ENCODE data around the gene DNPEP.

DNPEP gene

DNA sequence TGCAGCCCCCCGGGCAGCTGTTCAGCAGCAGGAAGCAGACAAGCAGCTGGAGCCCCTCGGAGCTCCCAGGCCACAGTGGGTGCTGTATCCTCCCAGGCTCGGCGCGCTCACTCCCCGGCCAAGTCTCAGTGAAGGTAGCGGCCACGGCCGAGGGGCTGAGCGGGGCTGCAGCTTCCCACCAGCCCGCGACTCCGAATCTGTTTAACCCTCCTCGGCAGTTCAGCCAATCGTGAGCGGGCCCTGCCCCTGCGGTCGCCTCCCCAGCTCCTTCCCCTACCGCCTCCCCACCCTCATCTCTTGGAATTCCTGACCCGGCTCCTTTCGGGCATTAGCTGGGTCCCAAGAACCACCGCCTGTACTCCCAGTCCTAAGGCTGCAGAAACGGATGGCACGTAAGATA is 55.2 kb downstream of the DNPEP start, which contains the start of gene RESP18:
Gene RESP18 (minus strand): TSS at position 203 of the 400 bp plus-strand sequence.
- no peak within 1 kb of the TSS for H3K4me3 ChIP-seq (replicated peaks; ENCODE audit: insufficient read depth, low read length)
- peaks cover 17% of the 10 kb centered on the region for H3K27me3 ChIP-seq (ENCODE audit: insufficient read depth, poor library complexity, severe bottlenecking)
- H3K27ac ChIP-seq (replicated peaks): no peak within 1 kb of the TSS
- DNase-seq (ENCODE audit: low read depth in 1 of 2, low spot score in 1 of 2): no peak
- TF ChIP-seq GABPA (IDR thresholded peaks at IDR 0.05; ENCODE audit: low read depth) (no peak), CTCF (IDR thresholded peaks at IDR 0.05; ENCODE audit: insufficient read depth, low read length) (no peak), REST (IDR thresholded peaks at IDR 0.05; ENCODE audit: insufficient replicate concordance, low read depth) (no peak), POLR2AphosphoS5 (IDR thresholded peaks at IDR 0.05; ENCODE audit: low read depth) (no peak), SPI1 (IDR thresholded peaks at IDR 0.05; ENCODE audit: borderline replicate concordance, low read depth) (no peak)

GRCh38 chr2:219331560-219332213 is 56.0 kb downstream of the DNPEP start:
- DNase-seq (ENCODE audit: low read depth in 1 of 2, low spot score in 1 of 2): no peak
- Histone ChIP-seq H3K27me3 (ENCODE audit: insufficient read depth, poor library complexity, severe bottlenecking) (peaks cover 17% of the 10 kb centered on the region), H3K4me3 (replicated peaks; ENCODE audit: insufficient read depth, low read length) (no peak overlapping the region), H3K27ac (replicated peaks) (no peak overlapping the region)
- TF ChIP-seq REST (IDR thresholded peaks at IDR 0.05; ENCODE audit: insufficient replicate concordance, low read depth): peak; percentile 99
- no peak for TF ChIP-seq SPI1 (IDR thresholded peaks at IDR 0.05; ENCODE audit: borderline replicate concordance, low read depth)

GRCh38 chr2:219327719-219328118 is 60.0 kb downstream of the DNPEP start:
- Histone ChIP-seq H3K4me3 (replicated peaks; ENCODE audit: insufficient read depth, low read length) (no peak overlapping the region), H3K27ac (replicated peaks) (no peak overlapping the region), H3K27me3 (ENCODE audit: insufficient read depth, poor library complexity, severe bottlenecking) (peaks cover 17% of the 10 kb centered on the region)
- no peak for DNase-seq (ENCODE audit: low read depth in 1 of 2, low spot score in 1 of 2)
- TF ChIP-seq POLR2AphosphoS5 (IDR thresholded peaks at IDR 0.05; ENCODE audit: low read depth): no peak
- no peak for TF ChIP-seq CTCF (IDR thresholded peaks at IDR 0.05; ENCODE audit: insufficient read depth, low read length)
- no peak for TF ChIP-seq SPI1 (IDR thresholded peaks at IDR 0.05; ENCODE audit: borderline replicate concordance, low read depth)
- TF ChIP-seq GABPA (IDR thresholded peaks at IDR 0.05; ENCODE audit: low read depth): no peak
- TF ChIP-seq REST (IDR thresholded peaks at IDR 0.05; ENCODE audit: insufficient replicate concordance, low read depth): no peak

Data from HL-60 (cell line).